Tibial nerve (tissue), 4 donors: ENCODE data around the gene CYFIP2.

Experiments
- EP300 ChIP-seq, 2 donors: sonication (generic); formaldehyde crosslinking; IDR thresholded peaks; one replicate each; pipeline ENCODE4 v1.6.1; 2017; ENCODE audit warnings: antibody characterized with exemption in 2 of 2, mild to moderate bottlenecking in 1 of 2
- POLR2A ChIP-seq, 2 donors: fragments of 450-650 bp; IDR thresholded peaks; one replicate each; pipeline ENCODE4 v1.6.1; 2017; ENCODE audit warnings: antibody characterized with exemption in 2 of 2, mild to moderate bottlenecking in 2 of 2, moderate library complexity in 2 of 2
- TF ChIP-seq, protein P1 (sequence below), 5 experiments: fragments of 200-600 bp in 3 of 5; fragments of 450-650 bp in 2 of 5; sonication (generic) in 3 of 5; IDR thresholded peaks; one replicate each; pipeline ENCODE4 v1.5.1; 2016 to 2019; ENCODE audit warnings: antibody characterized with exemption in 5 of 5, mild to moderate bottlenecking in 3 of 5, moderate library complexity in 2 of 5

DNA sequence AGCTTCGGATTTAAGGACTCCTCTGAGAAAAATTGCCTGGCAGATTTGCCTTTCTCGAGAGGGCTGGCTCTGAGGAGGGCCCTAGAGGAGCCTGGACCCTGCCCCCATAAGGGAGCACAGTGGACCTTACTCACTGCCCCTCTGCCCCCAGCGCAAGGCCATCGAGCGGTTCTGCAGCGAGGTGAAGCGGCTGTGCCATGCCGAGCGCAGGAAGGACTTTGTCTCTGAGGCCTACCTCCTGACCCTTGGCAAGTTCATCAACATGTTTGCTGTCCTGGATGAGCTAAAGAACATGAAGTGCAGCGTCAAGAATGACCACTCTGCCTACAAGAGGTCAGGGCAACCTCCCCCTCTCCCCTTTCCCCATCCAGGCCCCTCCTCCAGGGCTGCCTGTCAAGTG, 34.6 kb downstream of the CYFIP2 start:
- TF ChIP-seq, protein P1, sequence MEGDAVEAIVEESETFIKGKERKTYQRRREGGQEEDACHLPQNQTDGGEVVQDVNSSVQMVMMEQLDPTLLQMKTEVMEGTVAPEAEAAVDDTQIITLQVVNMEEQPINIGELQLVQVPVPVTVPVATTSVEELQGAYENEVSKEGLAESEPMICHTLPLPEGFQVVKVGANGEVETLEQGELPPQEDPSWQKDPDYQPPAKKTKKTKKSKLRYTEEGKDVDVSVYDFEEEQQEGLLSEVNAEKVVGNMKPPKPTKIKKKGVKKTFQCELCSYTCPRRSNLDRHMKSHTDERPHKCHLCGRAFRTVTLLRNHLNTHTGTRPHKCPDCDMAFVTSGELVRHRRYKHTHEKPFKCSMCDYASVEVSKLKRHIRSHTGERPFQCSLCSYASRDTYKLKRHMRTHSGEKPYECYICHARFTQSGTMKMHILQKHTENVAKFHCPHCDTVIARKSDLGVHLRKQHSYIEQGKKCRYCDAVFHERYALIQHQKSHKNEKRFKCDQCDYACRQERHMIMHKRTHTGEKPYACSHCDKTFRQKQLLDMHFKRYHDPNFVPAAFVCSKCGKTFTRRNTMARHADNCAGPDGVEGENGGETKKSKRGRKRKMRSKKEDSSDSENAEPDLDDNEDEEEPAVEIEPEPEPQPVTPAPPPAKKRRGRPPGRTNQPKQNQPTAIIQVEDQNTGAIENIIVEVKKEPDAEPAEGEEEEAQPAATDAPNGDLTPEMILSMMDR (IDR thresholded peaks at IDR 0.05): no peak
- TF ChIP-seq POLR2A (IDR thresholded peaks at IDR 0.05) (no peak), EP300 (IDR thresholded peaks at IDR 0.05) (no peak)
